Liver (tissue), 3 donors: Measurements from ENCODE around the gene VSIG4.

ENCODE experiments used
- JUND ChIP-seq, 2 donors: IDR thresholded peaks; 2 replicates each; pipeline ENCODE4 v1.6.1; 2016; ENCODE audit warnings: antibody characterized with exemption in 2 of 2
- SP1 ChIP-seq: IDR thresholded peaks from 2 replicates; pipeline ENCODE4 v1.6.1; 2018; ENCODE audit warnings: antibody characterized with exemption, mild to moderate bottlenecking
- TF ChIP-seq, protein P1 (sequence below): fragments of 150-350 bp; IDR thresholded peaks from 2 replicates; pipeline ENCODE4 v1.5.1; 2017; ENCODE audit warnings: improper control_type of control experiment, low read depth, low read length; ENCODE audit not compliant: missing input control
- TF ChIP-seq, protein P2 (sequence below): IDR thresholded peaks from 2 replicates; pipeline ENCODE4 v1.6.1; 2016; ENCODE audit warnings: antibody characterized with exemption
- donor health status: healthy.
- donor health status: healthy.

DNA sequence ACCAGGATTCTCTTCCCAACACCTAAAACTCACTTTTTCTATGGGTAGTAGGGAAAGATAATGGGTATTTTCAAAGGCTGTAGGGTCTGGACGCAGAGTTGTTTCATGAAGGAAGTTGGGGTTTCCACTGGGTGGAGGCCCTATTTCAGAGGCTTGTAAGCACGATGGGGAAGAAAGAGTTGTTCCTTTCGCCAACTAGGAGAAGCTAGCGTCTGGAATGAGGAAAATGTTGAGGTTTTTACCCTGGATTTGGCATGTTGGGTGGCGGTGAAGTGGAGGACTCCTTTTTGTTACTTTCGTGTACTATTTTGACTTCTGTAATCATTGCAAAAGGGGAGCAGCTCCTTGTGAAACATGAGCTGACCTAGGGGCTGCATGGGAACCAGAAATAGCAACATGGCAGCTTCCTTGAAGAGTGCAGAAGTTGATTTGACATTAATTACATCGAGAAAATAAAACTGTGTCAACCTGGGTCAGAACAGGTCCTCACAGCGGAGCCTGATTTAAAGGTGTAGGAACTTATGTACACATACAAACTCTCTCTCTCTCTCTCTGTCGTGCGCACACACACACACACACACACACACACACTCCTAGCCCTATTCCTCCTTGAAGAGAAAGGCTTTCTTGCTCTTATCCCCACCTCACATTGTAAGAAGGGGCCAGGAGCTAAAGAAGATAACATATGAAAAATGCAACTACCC is 19.1 kb downstream of the VSIG4 start:
- TF ChIP-seq, protein P1, sequence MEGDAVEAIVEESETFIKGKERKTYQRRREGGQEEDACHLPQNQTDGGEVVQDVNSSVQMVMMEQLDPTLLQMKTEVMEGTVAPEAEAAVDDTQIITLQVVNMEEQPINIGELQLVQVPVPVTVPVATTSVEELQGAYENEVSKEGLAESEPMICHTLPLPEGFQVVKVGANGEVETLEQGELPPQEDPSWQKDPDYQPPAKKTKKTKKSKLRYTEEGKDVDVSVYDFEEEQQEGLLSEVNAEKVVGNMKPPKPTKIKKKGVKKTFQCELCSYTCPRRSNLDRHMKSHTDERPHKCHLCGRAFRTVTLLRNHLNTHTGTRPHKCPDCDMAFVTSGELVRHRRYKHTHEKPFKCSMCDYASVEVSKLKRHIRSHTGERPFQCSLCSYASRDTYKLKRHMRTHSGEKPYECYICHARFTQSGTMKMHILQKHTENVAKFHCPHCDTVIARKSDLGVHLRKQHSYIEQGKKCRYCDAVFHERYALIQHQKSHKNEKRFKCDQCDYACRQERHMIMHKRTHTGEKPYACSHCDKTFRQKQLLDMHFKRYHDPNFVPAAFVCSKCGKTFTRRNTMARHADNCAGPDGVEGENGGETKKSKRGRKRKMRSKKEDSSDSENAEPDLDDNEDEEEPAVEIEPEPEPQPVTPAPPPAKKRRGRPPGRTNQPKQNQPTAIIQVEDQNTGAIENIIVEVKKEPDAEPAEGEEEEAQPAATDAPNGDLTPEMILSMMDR, result no peak
- TF ChIP-seq JUND (IDR thresholded peaks at IDR 0.05), result no peak
- TF ChIP-seq, protein P2, sequence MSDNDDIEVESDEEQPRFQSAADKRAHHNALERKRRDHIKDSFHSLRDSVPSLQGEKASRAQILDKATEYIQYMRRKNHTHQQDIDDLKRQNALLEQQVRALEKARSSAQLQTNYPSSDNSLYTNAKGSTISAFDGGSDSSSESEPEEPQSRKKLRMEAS, result no peak
- TF ChIP-seq SP1, result no peak
